ENCODE results near the gene ANG. TPM values are rescaled to one million over a fixed set of nuclear protein-coding genes. Genes with fewer than 3 reads are reported as not detected.

Gene ANG
- total and polyA plus RNA-seq, 2 of the 8 experiments (the other 6 are each of a cell fraction or from before 2014, with no cell fraction given) = 2.2 to 4.6 TPM

GRCh38 chr14:20682435-20683124, 6.0 kb upstream of the ANG start (continued):
- TF ChIP-seq POLR2AphosphoS5 (IDR thresholded peaks at IDR 0.05; ENCODE audit: low read depth, low read length) (peak; percentile 48), POLR2A (IDR thresholded peaks at IDR 0.05; ENCODE audit: control extremely low read depth in 1 of 2, low read depth in 2 of 2, low read length in 2 of 2) (peak; percentile 42 to 60), CEBPB (IDR thresholded peaks at IDR 0.05; ENCODE audit: low read depth, low read length) (no peak), SAP30 (IDR thresholded peaks at IDR 0.05; ENCODE audit: insufficient read depth, insufficient replicate concordance, low read length) (no peak), BACH1 (IDR thresholded peaks at IDR 0.05; ENCODE audit: low read length) (peak; percentile 67; the same call in 1 of the 2 replicates), KDM1A (IDR thresholded peaks at IDR 0.05; ENCODE audit: borderline replicate concordance, low read length) (no peak), RXRA (IDR thresholded peaks at IDR 0.05; ENCODE audit: insufficient read depth, low read depth, low read length) (no peak), MAX (IDR thresholded peaks at IDR 0.05) (no peak), CBX5 (IDR thresholded peaks at IDR 0.05; ENCODE audit: low read depth, low read length) (no peak), CHD2 (IDR thresholded peaks at IDR 0.05; ENCODE audit: low read length) (no peak), KDM5A (IDR thresholded peaks at IDR 0.05; ENCODE audit: low read length) (no peak), RAD21 (IDR thresholded peaks at IDR 0.05 in 1 of 2, conservative IDR thresholded peaks at IDR 0.05 in 1 of 2; ENCODE audit: low read depth in 2 of 2, low read length in 2 of 2) (no peak), NRF1 (IDR thresholded peaks at IDR 0.05; ENCODE audit: low read depth, low read length) (no peak), PHF8 (conservative IDR thresholded peaks at IDR 0.05; ENCODE audit: low read depth, low read length) (peak; percentile 50), SP2 (IDR thresholded peaks at IDR 0.05; ENCODE audit: low read length) (no peak), FOSL1 (IDR thresholded peaks at IDR 0.05; ENCODE audit: insufficient read depth, low read depth, low read length) (no peak), TBP (IDR thresholded peaks at IDR 0.05; ENCODE audit: low read depth, low read length) (no peak), JUND (IDR thresholded peaks at IDR 0.05; ENCODE audit: low read length) (no peak), CBX8 (IDR thresholded peaks at IDR 0.05; ENCODE audit: borderline replicate concordance, low read depth, low read length) (no peak), CHD1 (IDR thresholded peaks at IDR 0.05; ENCODE audit: low read depth, low read length) (no peak), RNF2 (IDR thresholded peaks at IDR 0.05; ENCODE audit: borderline replicate concordance, low read depth, low read length, missing control alignments, poor library complexity, severe bottlenecking) (no peak), ATF2 (IDR thresholded peaks at IDR 0.05; ENCODE audit: low read length) (no peak)
- TF ChIP-seq, protein P1, sequence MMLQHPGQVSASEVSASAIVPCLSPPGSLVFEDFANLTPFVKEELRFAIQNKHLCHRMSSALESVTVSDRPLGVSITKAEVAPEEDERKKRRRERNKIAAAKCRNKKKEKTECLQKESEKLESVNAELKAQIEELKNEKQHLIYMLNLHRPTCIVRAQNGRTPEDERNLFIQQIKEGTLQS (IDR thresholded peaks at IDR 0.05; ENCODE audit: insufficient read depth, low read depth, low read length) = no peak
